Stomach (tissue), 9 donors: Measurements from ENCODE around the gene AKR1C1. TPM values are rescaled to one million over a fixed set of nuclear protein-coding genes. Genes with fewer than 3 reads are reported as not detected.

Experiments used
- DNase-seq, 2 donors: peaks; one replicate each; pipeline versions ENCODE4 v3.0.0 to v3.0.0-alpha.2; 2013 to 2019
- H3K27ac ChIP-seq, 5 donors: fragments of 200-600 bp in 4 of 5; sonication (generic) in 4 of 5; one replicate each; pipeline ENCODE4 v1.5.1; 2013 to 2019; ENCODE audit warnings: mild to moderate bottlenecking in 1 of 5, moderate library complexity in 1 of 5
- H3K27me3 ChIP-seq, 3 donors: fragments of 200-600 bp; sonication (generic); one replicate each; pipeline ENCODE4 v1.5.1; 2017 to 2019; ENCODE audit warnings: mixed run types in 1 of 3
- H3K36me3 ChIP-seq, 4 donors: fragments of 200-600 bp; sonication (generic); 1 replicate in 3 of 4; 2 replicates in 1 of 4; pipeline ENCODE4 v1.5.1; 2016 to 2019
- H3K4me1 ChIP-seq, 4 donors: fragments of 200-600 bp; sonication (generic); one replicate each; pipeline ENCODE4 v1.5.1; 2016 to 2019
- H3K4me3 ChIP-seq, 4 donors: fragments of 200-600 bp; sonication (generic) in 3 of 4; one replicate each; pipeline ENCODE4 v1.5.1; 2016 to 2019; ENCODE audit warnings: mild to moderate bottlenecking in 1 of 4
- H3K9me3 ChIP-seq, 4 donors: fragments of 200-600 bp; sonication (generic); one replicate each; pipeline ENCODE4 v1.5.1; 2016 to 2019
- EP300 ChIP-seq: sonication (generic); formaldehyde crosslinking; IDR thresholded peaks from one replicate; pipeline ENCODE4 v1.6.1; 2017; ENCODE audit warnings: antibody characterized with exemption
- POLR2A ChIP-seq, 4 donors: fragments of 450-650 bp; IDR thresholded peaks; one replicate each; pipeline ENCODE4 v1.6.1; 2016; ENCODE audit warnings: antibody characterized with exemption in 4 of 4, control low read depth in 2 of 4, mild to moderate bottlenecking in 1 of 4, moderate library complexity in 1 of 4
- POLR2AphosphoS5 ChIP-seq, 3 donors: sonication (generic); formaldehyde crosslinking; IDR thresholded peaks; one replicate each; pipeline ENCODE4 v1.6.1; 2016; ENCODE audit warnings: antibody characterized with exemption in 3 of 3
- WGBS, 5 donors: extraction: QIAGEN DNeasy Blood & Tissue Kit in 3 of 5; methylation state at CpG; one replicate each; pipeline versions ENCODE4 v1.1.5 to v1.1.7; 2013 to 2018; 5-methylcytosine and 5-hydroxymethylcytosine counted together
- intact Hi-C: fragments of 100-400 bp; cut with DNase I; formaldehyde crosslinking; loops from one replicate; pipeline ENCODE4 v1.15.1; 2023; ENCODE audit warnings: low total_unique reads
- polyA plus RNA-seq, 3 donors: library from polyadenylated mRNA; stranded (reverse); fragments of 200-250 nt; gene quantifications; one replicate each; pipeline ENCODE4 v1.2.3, GENCODE V29; 2013
- total RNA-seq, 5 donors: library from RNA; depleted of rRNA; stranded (reverse); fragments of >200 nt; gene quantifications; one replicate each; pipeline versions ENCODE4 v1.1.0 to v1.2.3, GENCODE V29; 2014 to 2016
- TF ChIP-seq, protein P1 (sequence below), 7 experiments: fragments of 450-650 bp in 4 of 7; fragments of 200-600 bp in 3 of 7; sonication (generic) in 3 of 7; IDR thresholded peaks; one replicate each; pipeline ENCODE4 v1.5.1; 2016 to 2019; ENCODE audit warnings: antibody characterized with exemption in 7 of 7, control low read depth in 2 of 7, mild to moderate bottlenecking in 1 of 7
- donor health status: healthy with polysubstance abuse.
- donor health status: Bipolar disorder and iron deficiency.
- donor health status: healthy.

Gene AKR1C1
- total and polyA plus RNA-seq, 8 donors: 17.4 to 378 (median 91.1) TPM

GRCh38 chr10:4926400-4926799, 36.8 kb upstream of the AKR1C1 start:
- TF ChIP-seq, protein P1, sequence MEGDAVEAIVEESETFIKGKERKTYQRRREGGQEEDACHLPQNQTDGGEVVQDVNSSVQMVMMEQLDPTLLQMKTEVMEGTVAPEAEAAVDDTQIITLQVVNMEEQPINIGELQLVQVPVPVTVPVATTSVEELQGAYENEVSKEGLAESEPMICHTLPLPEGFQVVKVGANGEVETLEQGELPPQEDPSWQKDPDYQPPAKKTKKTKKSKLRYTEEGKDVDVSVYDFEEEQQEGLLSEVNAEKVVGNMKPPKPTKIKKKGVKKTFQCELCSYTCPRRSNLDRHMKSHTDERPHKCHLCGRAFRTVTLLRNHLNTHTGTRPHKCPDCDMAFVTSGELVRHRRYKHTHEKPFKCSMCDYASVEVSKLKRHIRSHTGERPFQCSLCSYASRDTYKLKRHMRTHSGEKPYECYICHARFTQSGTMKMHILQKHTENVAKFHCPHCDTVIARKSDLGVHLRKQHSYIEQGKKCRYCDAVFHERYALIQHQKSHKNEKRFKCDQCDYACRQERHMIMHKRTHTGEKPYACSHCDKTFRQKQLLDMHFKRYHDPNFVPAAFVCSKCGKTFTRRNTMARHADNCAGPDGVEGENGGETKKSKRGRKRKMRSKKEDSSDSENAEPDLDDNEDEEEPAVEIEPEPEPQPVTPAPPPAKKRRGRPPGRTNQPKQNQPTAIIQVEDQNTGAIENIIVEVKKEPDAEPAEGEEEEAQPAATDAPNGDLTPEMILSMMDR (IDR thresholded peaks at IDR 0.05): no peak
- TF ChIP-seq EP300 (no peak), POLR2A (IDR thresholded peaks at IDR 0.05) (no peak), POLR2AphosphoS5 (IDR thresholded peaks at IDR 0.05) (no peak)
- no peaks in the 10 kb centered on the region for H3K27me3 ChIP-seq
- H3K36me3 ChIP-seq: no peaks in the 10 kb centered on the region
- H3K4me1 ChIP-seq: peaks cover 0 to 1% (median 0%) of the 10 kb centered on the region in 4 donors
- H3K9me3 ChIP-seq: peaks cover 0 to 21% (median 3%) of the 10 kb centered on the region in 4 donors
- no peak overlapping the region for H3K4me3 ChIP-seq
- no peak for DNase-seq
- no peak overlapping the region for H3K27ac ChIP-seq
- intact Hi-C loops: no loop called here

DNA sequence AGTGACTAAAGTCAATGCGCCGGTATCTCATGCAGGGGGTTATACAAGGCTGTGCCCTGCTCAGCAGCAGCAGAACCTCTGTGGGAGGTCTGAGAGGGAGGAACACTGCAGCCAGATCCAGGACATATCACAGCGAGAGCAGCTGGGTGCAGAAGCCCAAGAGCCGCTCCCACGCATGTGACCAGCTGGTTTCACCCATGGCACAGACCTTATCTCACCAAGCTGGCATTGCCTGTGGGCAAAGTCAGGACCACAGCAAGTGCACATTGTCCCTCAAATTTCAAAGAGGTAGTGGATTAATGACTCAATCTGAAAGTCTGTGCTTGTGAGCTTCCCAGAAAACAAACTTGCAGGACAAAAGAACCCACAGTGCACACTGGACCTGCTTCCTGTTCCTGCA, 31.6 kb upstream of the AKR1C1 start:
- Histone ChIP-seq H3K4me1 (peaks cover 7 to 25% (median 15%) of the 10 kb centered on the region in 4 donors), H3K27ac (peak overlapping the region; percentile 15 to 89 (median 80)), H3K36me3 (no peaks in the 10 kb centered on the region), H3K27me3 (no peaks in the 10 kb centered on the region), H3K9me3 (peaks cover 0 to 13% (median 0%) of the 10 kb centered on the region in 4 donors), H3K4me3 (no peak overlapping the region)
- peak in 1 of 2 donors; percentile 87 for DNase-seq
- 20 to 70% (median 38%) methylated on average over 4 to 5 of the region's 5 CpGs for WGBS, 5 donors
- TF ChIP-seq POLR2A (IDR thresholded peaks at IDR 0.05) (no peak), POLR2AphosphoS5 (IDR thresholded peaks at IDR 0.05) (peak in 2 of 3 donors; percentile 82 to 83)
- TF ChIP-seq, protein P1 (IDR thresholded peaks at IDR 0.05): no peak
- intact Hi-C loops: no loop called here

DNA sequence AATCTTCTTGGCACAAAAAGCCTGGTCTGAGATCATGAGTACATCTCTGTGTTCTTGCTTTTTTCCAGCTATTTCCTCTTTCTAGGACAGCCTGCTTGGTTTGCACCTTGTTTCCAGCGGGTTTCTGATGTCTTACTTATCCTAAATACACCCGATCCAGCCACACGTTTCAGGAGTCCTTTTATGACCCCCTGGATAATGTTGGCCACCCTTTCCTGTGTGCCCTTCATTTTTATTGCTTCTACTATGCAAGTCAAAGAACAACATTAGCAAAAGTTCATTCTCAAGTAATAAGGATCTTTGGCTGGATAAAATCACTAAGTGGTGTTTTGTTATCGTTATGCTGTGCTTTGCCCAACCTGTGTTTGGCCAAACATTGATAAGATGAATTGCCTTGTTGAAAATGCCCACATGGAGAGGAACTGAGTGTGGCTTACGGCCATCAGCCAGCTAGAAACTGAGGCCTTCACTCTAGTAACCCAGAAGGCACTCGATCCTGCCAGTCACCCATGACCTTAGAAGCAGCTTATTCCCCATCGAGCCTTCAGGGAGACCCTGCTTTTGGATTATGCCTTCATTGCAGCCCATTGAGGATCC, 28.7 kb upstream of the AKR1C1 start:
- Histone ChIP-seq H3K27me3 (no peaks in the 10 kb centered on the region), H3K36me3 (no peaks in the 10 kb centered on the region), H3K27ac (peak overlapping the region; percentile 59 to 92 (median 80)), H3K4me1 (peaks cover 7 to 30% (median 20%) of the 10 kb centered on the region in 4 donors), H3K4me3 (no peak overlapping the region), H3K9me3 (no peaks in the 10 kb centered on the region)
- peak in 1 of 2 donors; percentile 52 for DNase-seq
- no peak for TF ChIP-seq EP300
- TF ChIP-seq POLR2AphosphoS5 (IDR thresholded peaks at IDR 0.05): peak in 1 of 3 donors; percentile 63
- TF ChIP-seq POLR2A (IDR thresholded peaks at IDR 0.05): no peak
- TF ChIP-seq, protein P1 (IDR thresholded peaks at IDR 0.05): no peak
- intact Hi-C loops: no loop called here
- 29 to 50% (median 37%) methylated on average over 7 of the region's 7 CpGs for WGBS, 5 donors

- H3K36me3 ChIP-seq: no peaks in the 10 kb centered on the region
- no peak for DNase-seq
- WGBS, 5 donors: 97 to 100% (median 98%) methylated on average over 3 to 23 of the region's 23 CpGs
- no peak overlapping the region for H3K4me3 ChIP-seq
- H3K9me3 ChIP-seq: no peaks in the 10 kb centered on the region
- intact Hi-C loops: no loop called here
- peaks cover 10 to 50% (median 33%) of the 10 kb centered on the region in 4 donors for H3K4me1 ChIP-seq
- H3K27ac ChIP-seq: no peak overlapping the region
- no peaks in the 10 kb centered on the region for H3K27me3 ChIP-seq
- no peak for TF ChIP-seq POLR2A (IDR thresholded peaks at IDR 0.05)
- TF ChIP-seq, protein P1 (IDR thresholded peaks at IDR 0.05): no peak
- TF ChIP-seq EP300: no peak
- no peak for TF ChIP-seq POLR2AphosphoS5 (IDR thresholded peaks at IDR 0.05)
Measured at GRCh38 chr10:4937346-4937745, 25.9 kb upstream of the AKR1C1 start.
